ENCODE results near the gene ARHGEF33.

Gene ARHGEF33

GRCh38 chr2:38887347-38887746, 2.3 kb upstream of the ARHGEF33 start:
- TF ChIP-seq, protein P1, sequence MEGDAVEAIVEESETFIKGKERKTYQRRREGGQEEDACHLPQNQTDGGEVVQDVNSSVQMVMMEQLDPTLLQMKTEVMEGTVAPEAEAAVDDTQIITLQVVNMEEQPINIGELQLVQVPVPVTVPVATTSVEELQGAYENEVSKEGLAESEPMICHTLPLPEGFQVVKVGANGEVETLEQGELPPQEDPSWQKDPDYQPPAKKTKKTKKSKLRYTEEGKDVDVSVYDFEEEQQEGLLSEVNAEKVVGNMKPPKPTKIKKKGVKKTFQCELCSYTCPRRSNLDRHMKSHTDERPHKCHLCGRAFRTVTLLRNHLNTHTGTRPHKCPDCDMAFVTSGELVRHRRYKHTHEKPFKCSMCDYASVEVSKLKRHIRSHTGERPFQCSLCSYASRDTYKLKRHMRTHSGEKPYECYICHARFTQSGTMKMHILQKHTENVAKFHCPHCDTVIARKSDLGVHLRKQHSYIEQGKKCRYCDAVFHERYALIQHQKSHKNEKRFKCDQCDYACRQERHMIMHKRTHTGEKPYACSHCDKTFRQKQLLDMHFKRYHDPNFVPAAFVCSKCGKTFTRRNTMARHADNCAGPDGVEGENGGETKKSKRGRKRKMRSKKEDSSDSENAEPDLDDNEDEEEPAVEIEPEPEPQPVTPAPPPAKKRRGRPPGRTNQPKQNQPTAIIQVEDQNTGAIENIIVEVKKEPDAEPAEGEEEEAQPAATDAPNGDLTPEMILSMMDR (IDR thresholded peaks at IDR 0.05; ENCODE audit: low read depth, low read length, missing control alignments) = no peak
- no peak overlapping the region for H3K4me3 ChIP-seq (ENCODE audit: low read depth, low read length)
- no peak for DNase-seq (ENCODE audit: low read depth)
- in situ Hi-C loops (cut with HindIII; ENCODE audit: low sequenced_read_pairs) = no loop called here

- no peak for DNase-seq (ENCODE audit: low read depth)
- H3K4me3 ChIP-seq (ENCODE audit: low read depth, low read length) = no peak overlapping the region
- TF ChIP-seq, protein P1 (IDR thresholded peaks at IDR 0.05; ENCODE audit: low read depth, low read length, missing control alignments) = no peak
- in situ Hi-C loops (cut with HindIII; ENCODE audit: low sequenced_read_pairs) = no loop called here
Measured at GRCh38 chr2:38887902-38888554, 1.6 kb upstream of the ARHGEF33 start.

DNA sequence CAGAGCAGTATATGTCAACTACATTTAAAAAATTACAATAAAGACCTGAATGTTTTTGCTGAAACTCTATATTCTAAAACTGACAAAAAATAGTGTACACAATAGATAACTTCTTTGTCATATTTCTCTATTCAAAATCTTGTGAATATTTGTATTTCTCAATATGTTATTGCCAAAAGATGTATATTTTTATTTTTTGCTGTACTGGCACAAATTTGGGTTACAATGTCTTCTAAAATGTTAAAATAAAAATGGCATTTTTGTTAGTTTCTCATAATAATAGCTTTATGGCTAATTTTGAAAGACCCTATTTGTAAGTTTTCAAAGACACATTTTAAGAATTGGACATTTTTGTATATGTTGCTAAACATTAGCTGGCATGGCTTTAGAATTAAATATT, 630 bp upstream of the ARHGEF33 start:
- TF ChIP-seq, protein P1 (IDR thresholded peaks at IDR 0.05; ENCODE audit: low read depth, low read length, missing control alignments) = no peak
- in situ Hi-C loops (cut with HindIII; ENCODE audit: low sequenced_read_pairs) = no loop called here
- no peak for DNase-seq (ENCODE audit: low read depth)
- H3K4me3 ChIP-seq (ENCODE audit: low read depth, low read length) = no peak overlapping the region

GRCh38 chr2:38892819-38893218, 3.1 kb downstream of the ARHGEF33 start:
- TF ChIP-seq, protein P1 (IDR thresholded peaks at IDR 0.05; ENCODE audit: low read depth, low read length, missing control alignments) = no peak
- no peak overlapping the region for H3K4me3 ChIP-seq (ENCODE audit: low read depth, low read length)
- no peak for DNase-seq (ENCODE audit: low read depth)
- in situ Hi-C loops (cut with HindIII; ENCODE audit: low sequenced_read_pairs) = no loop called here

DNA sequence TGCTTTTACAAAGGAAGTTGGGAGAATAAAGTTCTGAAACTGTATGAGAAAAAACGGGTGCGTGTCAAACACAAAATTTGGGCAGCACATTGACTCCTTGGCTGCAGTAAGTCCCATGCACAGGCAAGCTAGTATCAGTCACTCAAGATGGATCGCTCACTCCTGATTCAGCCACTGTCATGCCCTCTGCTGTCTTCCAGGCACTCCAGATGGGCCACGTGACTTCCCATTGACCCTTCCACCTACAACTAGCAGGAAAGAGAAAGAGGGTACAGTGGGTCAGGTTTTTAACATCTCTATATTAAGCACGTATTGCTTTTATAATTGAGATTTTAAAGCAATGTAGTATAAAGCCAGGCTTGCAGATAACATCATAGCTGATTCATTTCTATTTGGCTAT, 8.6 kb downstream of the ARHGEF33 start:
- TF ChIP-seq, protein P1 (IDR thresholded peaks at IDR 0.05; ENCODE audit: low read depth, low read length, missing control alignments) = no peak
- H3K4me3 ChIP-seq (ENCODE audit: low read depth, low read length) = no peak overlapping the region
- DNase-seq (ENCODE audit: low read depth) = no peak
- in situ Hi-C loops (cut with HindIII; ENCODE audit: low sequenced_read_pairs) = no loop called here

- in situ Hi-C loops (cut with HindIII; ENCODE audit: low sequenced_read_pairs) = no loop called here
Measured at GRCh38 chr2:38900726-38901125, 11.1 kb downstream of the ARHGEF33 start.

More at GRCh38 chr2:38900726-38901125, 11.1 kb downstream of the ARHGEF33 start:
- TF ChIP-seq, protein P1 (IDR thresholded peaks at IDR 0.05; ENCODE audit: low read depth, low read length, missing control alignments) = no peak
- DNase-seq (ENCODE audit: low read depth) = no peak
- H3K4me3 ChIP-seq (ENCODE audit: low read depth, low read length) = no peak overlapping the region
